ENCODE data around the gene CD40.

DNA sequence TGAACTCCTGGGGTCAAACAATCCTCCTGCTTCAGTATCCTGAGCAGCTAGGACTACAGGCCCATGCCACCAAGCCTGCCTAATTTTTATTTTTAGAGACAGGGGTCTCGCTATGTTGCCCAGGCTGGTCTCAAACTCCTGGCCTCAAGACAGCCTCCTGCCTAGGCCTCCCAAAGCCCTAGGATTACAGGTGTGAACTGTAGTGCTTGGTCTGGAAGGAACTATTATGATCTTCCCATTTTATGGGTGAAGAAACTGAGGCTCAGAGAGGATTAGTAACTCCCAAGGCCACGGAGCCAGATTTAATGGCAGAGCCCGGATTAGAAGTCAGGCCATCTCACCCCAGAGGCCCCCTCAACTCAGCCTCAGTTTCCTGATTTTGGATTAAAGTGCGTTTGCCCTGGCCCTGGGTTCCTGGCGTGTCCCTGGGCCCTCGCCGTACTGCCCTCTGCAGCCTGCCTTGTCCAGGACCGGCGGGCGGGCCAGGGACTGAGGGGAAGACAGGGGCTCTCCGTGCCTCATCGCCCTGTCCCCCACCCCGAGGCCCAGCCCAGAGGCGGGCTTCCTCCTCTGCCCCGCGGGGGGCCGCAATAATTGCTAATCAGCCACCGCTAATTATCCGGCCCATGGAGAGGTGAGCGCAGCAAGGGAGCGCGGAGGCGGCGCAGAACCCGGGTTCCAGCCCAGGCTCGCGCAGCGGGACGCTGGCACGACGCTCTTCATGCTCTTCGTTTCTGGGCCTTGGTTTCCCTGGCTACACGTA is 34.9 kb downstream of the CD40 start:
- TF ChIP-seq, protein P1, sequence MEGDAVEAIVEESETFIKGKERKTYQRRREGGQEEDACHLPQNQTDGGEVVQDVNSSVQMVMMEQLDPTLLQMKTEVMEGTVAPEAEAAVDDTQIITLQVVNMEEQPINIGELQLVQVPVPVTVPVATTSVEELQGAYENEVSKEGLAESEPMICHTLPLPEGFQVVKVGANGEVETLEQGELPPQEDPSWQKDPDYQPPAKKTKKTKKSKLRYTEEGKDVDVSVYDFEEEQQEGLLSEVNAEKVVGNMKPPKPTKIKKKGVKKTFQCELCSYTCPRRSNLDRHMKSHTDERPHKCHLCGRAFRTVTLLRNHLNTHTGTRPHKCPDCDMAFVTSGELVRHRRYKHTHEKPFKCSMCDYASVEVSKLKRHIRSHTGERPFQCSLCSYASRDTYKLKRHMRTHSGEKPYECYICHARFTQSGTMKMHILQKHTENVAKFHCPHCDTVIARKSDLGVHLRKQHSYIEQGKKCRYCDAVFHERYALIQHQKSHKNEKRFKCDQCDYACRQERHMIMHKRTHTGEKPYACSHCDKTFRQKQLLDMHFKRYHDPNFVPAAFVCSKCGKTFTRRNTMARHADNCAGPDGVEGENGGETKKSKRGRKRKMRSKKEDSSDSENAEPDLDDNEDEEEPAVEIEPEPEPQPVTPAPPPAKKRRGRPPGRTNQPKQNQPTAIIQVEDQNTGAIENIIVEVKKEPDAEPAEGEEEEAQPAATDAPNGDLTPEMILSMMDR (IDR thresholded peaks at IDR 0.05; ENCODE audit: insufficient read depth, low read length, poor library complexity, severe bottlenecking), result no peak
- TF ChIP-seq EZH2phosphoT487 (conservative IDR thresholded peaks at IDR 0.05; ENCODE audit: low read length), result no peak
